Measurements from ENCODE around the gene IZUMO1. TPM values are rescaled to one million over a fixed set of nuclear protein-coding genes. Genes with fewer than 3 reads are reported as not detected.

IZUMO1 gene
- total and polyA plus RNA-seq, 2 of the 13 experiments (the other 11 are each of a cell fraction or from before 2014, with no cell fraction given) = 0.07 to 0.22 TPM

- no peak for TF ChIP-seq E2F1 (CRISPR knock-in tag; IDR thresholded peaks at IDR 0.05)
- TF ChIP-seq ZNF274 (CRISPR knock-in tag; IDR thresholded peaks at IDR 0.05) = peak; percentile 65; the same call in 1 of the 2 replicates
- TF ChIP-seq ZNF235 (CRISPR knock-in tag; IDR thresholded peaks at IDR 0.05; ENCODE audit: borderline replicate concordance) = no peak
- peak; percentile 43; the same call in 1 of the 2 replicates for TF ChIP-seq BORCS8-MEF2B (CRISPR knock-in tag; IDR thresholded peaks at IDR 0.05)
- TF ChIP-seq SALL1 (CRISPR knock-in tag; IDR thresholded peaks at IDR 0.05) = peak; percentile 72; the same call in 1 of the 2 replicates
- peak; percentile 60; the same call in 1 of the 2 replicates for TF ChIP-seq HDAC2 (CRISPR knock-in tag; IDR thresholded peaks at IDR 0.05)
- peak; percentile 50 for TF ChIP-seq ZNF331 (CRISPR knock-in tag; IDR thresholded peaks at IDR 0.05)
- TF ChIP-seq RELA (CRISPR knock-in tag; IDR thresholded peaks at IDR 0.05) = no peak
- TF ChIP-seq PATZ1 (CRISPR knock-in tag; IDR thresholded peaks at IDR 0.05) = peak; percentile 85
- TF ChIP-seq GMEB2 (CRISPR knock-in tag; IDR thresholded peaks at IDR 0.05; ENCODE audit: low read depth) = no peak
- 0 out of 2 replicates have a peak, but pooled peaks have one; percentile 18 for TF ChIP-seq ZSCAN5A (CRISPR knock-in tag; IDR thresholded peaks at IDR 0.05; ENCODE audit: borderline replicate concordance)
- TF ChIP-seq SKI (IDR thresholded peaks at IDR 0.05; ENCODE audit: partially characterized antibody) = peak; percentile 97
- TF ChIP-seq ATF4 (CRISPR knock-in tag; IDR thresholded peaks at IDR 0.05) = peak in 1 of 2 experiments; percentile 56; a peak in 1 of 4 replicates
- TF ChIP-seq CCDC6 (CRISPR knock-in tag; IDR thresholded peaks at IDR 0.05) = 0 out of 2 replicates have a peak, but pooled peaks have one; percentile 29
- TF ChIP-seq HNF4A (CRISPR knock-in tag; IDR thresholded peaks at IDR 0.05) = peak; percentile 84
- TF ChIP-seq TSC22D2 (CRISPR knock-in tag; IDR thresholded peaks at IDR 0.05; ENCODE audit: borderline replicate concordance) = no peak
- TF ChIP-seq ZMYM4 (CRISPR knock-in tag; IDR thresholded peaks at IDR 0.05) = no peak
- peak; percentile 38; the same call in 1 of the 2 replicates for TF ChIP-seq ZNF574 (CRISPR knock-in tag; IDR thresholded peaks at IDR 0.05)
These were observed 27.9 kb downstream of the IZUMO1 start (continued) for GRCh38 chr19:48718711-48719231.

All from HepG2 (cell line).